Coronary artery (tissue), 2 donors: Measurements from ENCODE around the gene SCYL1.
A peak's percentile ranks its signal among the peaks of the same experiment; 100 is the strongest.
"Not testable (repeated sequence)": the region's sequence is repeated elsewhere in the genome, so short reads cannot be mapped to it uniquely, and the experiment has no call there.

Experiments used
- DNase-seq: peaks from one replicate; pipeline ENCODE4 v3.0.0-alpha.2; 2017; ENCODE audit warnings: low spot score
- H3K27ac ChIP-seq, 2 donors: fragments of 200-600 bp; sonication (generic); one replicate each; pipeline ENCODE4 v1.5.1; 2016 to 2019
- H3K4me3 ChIP-seq: fragments of 200-600 bp; sonication (generic); 2 replicates; pipeline ENCODE4 v1.5.1; 2016; ENCODE audit warnings: mild to moderate bottlenecking, moderate library complexity
- TF ChIP-seq, protein P1 (sequence below): fragments of 200-600 bp; sonication (generic); IDR thresholded peaks from one replicate; pipeline ENCODE4 v1.5.1; 2019; ENCODE audit warnings: antibody characterized with exemption

The SCYL1 gene

DNA sequence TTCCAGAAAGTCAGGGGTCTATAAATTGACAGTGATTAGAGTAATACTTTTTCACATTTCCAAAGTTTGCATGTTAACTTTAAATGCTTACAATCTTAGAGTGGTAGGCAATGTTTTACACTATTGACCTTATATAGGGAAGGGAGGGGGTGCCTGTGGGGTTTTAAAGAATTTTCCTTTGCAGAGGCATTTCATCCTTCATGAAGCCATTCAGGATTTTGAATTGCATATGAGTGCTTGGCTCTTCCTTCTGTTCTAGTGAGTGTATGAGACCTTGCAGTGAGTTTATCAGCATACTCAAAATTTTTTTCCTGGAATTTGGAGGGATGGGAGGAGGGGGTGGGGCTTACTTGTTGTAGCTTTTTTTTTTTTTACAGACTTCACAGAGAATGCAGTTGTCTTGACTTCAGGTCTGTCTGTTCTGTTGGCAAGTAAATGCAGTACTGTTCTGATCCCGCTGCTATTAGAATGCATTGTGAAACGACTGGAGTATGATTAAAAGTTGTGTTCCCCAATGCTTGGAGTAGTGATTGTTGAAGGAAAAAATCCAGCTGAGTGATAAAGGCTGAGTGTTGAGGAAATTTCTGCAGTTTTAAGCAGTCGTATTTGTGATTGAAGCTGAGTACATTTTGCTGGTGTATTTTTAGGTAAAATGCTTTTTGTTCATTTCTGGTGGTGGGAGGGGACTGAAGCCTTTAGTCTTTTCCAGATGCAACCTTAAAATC lies 20.8 kb upstream of the SCYL1 start:
- H3K4me3 ChIP-seq = peak overlapping the region; percentile 88
- no peak for DNase-seq
- TF ChIP-seq, protein P1, sequence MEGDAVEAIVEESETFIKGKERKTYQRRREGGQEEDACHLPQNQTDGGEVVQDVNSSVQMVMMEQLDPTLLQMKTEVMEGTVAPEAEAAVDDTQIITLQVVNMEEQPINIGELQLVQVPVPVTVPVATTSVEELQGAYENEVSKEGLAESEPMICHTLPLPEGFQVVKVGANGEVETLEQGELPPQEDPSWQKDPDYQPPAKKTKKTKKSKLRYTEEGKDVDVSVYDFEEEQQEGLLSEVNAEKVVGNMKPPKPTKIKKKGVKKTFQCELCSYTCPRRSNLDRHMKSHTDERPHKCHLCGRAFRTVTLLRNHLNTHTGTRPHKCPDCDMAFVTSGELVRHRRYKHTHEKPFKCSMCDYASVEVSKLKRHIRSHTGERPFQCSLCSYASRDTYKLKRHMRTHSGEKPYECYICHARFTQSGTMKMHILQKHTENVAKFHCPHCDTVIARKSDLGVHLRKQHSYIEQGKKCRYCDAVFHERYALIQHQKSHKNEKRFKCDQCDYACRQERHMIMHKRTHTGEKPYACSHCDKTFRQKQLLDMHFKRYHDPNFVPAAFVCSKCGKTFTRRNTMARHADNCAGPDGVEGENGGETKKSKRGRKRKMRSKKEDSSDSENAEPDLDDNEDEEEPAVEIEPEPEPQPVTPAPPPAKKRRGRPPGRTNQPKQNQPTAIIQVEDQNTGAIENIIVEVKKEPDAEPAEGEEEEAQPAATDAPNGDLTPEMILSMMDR = no peak
- peak overlapping the region; percentile 97 for H3K27ac ChIP-seq

DNA sequence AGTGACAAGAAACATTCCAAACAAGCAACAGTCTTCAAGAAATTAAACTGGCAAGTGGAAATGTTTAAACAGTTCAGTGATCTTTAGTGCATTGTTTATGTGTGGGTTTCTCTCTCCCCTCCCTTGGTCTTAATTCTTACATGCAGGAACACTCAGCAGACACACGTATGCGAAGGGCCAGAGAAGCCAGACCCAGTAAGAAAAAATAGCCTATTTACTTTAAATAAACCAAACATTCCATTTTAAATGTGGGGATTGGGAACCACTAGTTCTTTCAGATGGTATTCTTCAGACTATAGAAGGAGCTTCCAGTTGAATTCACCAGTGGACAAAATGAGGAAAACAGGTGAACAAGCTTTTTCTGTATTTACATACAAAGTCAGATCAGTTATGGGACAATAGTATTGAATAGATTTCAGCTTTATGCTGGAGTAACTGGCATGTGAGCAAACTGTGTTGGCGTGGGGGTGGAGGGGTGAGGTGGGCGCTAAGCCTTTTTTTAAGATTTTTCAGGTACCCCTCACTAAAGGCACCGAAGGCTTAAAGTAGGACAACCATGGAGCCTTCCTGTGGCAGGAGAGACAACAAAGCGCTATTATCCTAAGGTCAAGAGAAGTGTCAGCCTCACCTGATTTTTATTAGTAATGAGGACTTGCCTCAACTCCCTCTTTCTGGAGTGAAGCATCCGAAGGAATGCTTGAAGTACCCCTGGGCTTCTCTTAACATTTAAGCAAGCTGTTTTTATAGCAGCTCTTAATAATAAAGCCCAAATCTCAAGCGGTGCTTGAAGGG lies 20.0 kb upstream of the SCYL1 start:
- Histone ChIP-seq H3K4me3 (peak overlapping the region; percentile 88), H3K27ac (peak overlapping the region; percentile 97)
- TF ChIP-seq, protein P1 = no peak
- no peak for DNase-seq

DNA sequence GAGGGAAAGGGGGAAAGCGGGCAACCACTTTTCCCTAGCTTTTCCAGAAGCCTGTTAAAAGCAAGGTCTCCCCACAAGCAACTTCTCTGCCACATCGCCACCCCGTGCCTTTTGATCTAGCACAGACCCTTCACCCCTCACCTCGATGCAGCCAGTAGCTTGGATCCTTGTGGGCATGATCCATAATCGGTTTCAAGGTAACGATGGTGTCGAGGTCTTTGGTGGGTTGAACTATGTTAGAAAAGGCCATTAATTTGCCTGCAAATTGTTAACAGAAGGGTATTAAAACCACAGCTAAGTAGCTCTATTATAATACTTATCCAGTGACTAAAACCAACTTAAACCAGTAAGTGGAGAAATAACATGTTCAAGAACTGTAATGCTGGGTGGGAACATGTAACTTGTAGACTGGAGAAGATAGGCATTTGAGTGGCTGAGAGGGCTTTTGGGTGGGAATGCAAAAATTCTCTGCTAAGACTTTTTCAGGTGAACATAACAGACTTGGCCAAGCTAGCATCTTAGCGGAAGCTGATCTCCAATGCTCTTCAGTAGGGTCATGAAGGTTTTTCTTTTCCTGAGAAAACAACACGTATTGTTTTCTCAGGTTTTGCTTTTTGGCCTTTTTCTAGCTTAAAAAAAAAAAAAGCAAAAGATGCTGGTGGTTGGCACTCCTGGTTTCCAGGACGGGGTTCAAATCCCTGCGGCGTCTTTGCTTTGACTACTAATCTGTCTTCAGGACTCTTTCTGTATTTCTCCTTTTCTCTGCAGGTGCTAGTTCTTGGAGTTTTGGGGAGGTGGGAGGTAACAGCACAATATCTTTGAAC lies 19.2 kb upstream of the SCYL1 start:
- DNase-seq = no peak
- peak overlapping the region; percentile 88 for H3K4me3 ChIP-seq
- H3K27ac ChIP-seq = peak overlapping the region; percentile 97
- TF ChIP-seq, protein P1 = no peak

DNA sequence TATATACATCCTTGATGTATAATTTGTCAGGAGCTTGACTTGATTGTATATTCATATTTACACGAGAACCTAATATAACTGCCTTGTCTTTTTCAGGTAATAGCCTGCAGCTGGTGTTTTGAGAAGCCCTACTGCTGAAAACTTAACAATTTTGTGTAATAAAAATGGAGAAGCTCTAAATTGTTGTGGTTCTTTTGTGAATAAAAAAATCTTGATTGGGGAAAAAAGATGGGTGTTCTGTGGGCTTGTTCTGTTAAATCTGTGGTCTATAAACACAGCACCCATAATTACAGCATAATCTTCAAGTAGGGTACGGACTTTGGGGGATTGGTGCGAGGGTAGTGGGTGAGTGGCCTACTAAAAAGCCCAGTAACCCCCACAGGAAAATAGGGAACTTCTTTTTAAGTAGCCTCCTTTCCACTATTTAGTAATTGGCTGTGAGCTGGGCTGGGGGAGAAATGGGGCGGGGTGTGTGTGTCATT lies 18.6 kb upstream of the SCYL1 start:
- no peak for DNase-seq
- TF ChIP-seq, protein P1 = no peak
- peak overlapping the region; percentile 88 for H3K4me3 ChIP-seq
- H3K27ac ChIP-seq = peak overlapping the region; percentile 97

DNA sequence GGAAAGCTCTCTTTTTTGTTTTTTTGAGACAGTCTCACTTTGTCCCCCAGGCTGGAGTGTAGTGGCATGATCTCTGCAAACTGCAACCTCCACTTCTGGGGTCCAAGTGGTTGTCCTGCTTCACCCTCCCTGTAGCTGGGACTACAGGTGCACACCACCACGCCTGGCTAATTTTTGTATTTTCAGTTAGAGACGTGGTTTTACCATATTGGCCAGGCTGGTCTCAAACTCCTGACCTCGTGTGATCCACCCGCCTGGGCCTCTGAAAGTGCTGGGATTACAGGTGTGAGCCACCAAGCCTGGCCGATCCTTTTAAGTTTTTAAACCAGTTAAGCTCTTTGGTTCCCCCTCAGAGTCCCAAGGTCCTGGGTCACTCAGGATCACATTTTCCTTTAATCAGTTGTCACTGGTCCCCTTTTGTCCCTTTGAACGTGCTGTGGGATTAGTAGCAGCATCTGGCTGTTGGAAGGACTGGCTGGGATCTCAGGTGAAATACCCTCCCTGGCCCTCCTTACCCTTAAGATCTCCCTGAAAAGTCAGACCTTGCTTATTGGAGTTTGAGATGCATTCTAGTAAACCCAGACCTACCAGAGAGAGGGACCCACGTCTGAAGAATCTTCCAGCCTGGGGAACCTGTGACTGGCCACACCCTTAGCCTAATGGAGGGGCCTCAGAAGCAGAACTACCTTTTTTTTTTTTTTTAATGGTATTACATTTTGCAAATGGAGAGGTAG lies 17.9 kb upstream of the SCYL1 start:
- peak overlapping the region; percentile 97 for H3K27ac ChIP-seq
- peak; percentile 83 for DNase-seq
- H3K4me3 ChIP-seq = peak overlapping the region; percentile 88
- TF ChIP-seq, protein P1 = no peak

DNA sequence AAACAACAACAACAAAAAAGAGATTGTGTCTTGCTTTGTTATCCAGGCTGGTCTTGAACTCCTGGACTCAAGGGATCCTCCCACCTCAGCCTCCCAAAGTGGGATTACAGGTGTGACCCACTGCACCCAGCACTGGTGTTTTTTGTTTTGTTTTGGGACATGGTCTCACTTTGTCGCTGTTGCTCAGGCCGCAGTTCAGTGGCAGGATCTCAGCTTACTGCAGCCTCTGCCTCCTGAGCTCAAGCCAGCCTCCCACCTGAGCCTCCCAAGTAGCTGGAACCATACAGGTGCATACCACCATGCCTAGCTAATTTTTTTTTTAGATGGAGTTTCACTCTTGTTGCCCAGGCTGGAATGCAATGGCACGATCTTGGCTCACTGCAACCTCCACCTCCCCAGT lies 12.6 kb upstream of the SCYL1 start:
- not testable (repeated sequence) for H3K4me3 ChIP-seq, DNase-seq, H3K27ac ChIP-seq
